HG03565 (cell line): ENCODE results near the gene PCDHB14.

Source experiments
- ATAC-seq: cut with Tn5 transposase; IDR thresholded peaks from one replicate; pipeline ENCODE4 v1.9.1; 2021; ENCODE audit warnings: mild to moderate bottlenecking, moderate library complexity; ENCODE audit not compliant: unreplicated experiment

PCDHB14 gene

DNA sequence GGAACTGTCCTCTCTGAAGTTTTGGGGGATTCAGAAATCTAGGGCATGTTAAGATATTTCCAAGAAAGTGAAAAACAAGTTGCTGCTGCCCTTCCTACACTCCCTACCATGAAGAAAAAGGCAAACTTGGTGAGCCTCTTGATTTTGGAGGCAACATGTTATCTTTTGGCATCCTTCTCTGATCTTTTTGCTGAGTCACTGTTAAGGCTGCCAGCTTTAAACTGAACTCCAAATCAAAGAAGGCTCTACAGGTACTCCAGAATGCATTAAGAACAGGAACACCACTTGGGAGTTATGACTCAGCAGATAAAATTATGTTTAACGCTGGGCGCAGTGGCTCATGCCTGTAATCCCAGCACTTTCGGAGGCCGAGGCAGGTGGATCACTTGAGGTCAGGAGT lies 46.1 kb downstream of the PCDHB14 start:
- no peak for ATAC-seq

- ATAC-seq = no peak
Measured at GRCh38 chr5:141272906-141273305, 49.8 kb downstream of the PCDHB14 start.
